GM23338 (cell line): ENCODE measurements around the gene RBM23. TPM values are rescaled to one million over a fixed set of nuclear protein-coding genes. Genes with fewer than 3 reads are reported as not detected.
A peak's percentile ranks its signal among the peaks of the same experiment; 100 is the strongest.

Experiments
- ATAC-seq: fragments of 200-7000 bp; cut with Tn5 transposase; 3 replicates; pipeline ENCODE4 v1.9.1; 2020
- DNase-seq: peaks from one replicate; pipeline ENCODE4 v3.0.0-alpha.2; 2015; ENCODE audit warnings: low spot score
- H2AFZ ChIP-seq: fragments of 200-600 bp; sonication (generic); 2 replicates; pipeline ENCODE4 v1.8.0; 2016; ENCODE audit warnings: antibody characterized with exemption, mild to moderate bottlenecking, moderate library complexity
- H3F3A ChIP-seq: fragments of 200-600 bp; sonication (generic); replicated peaks from 2 replicates; pipeline ENCODE4 v1.8.0; 2017; ENCODE audit warnings: antibody characterized with exemption, mixed run types, low read depth
- H3K27ac ChIP-seq: fragments of 200-600 bp; sonication (generic); 2 replicates; pipeline ENCODE4 v1.6.1; 2016; ENCODE audit warnings: low read depth
- H3K27me3 ChIP-seq: fragments of 200-600 bp; sonication (generic); 2 replicates; pipeline ENCODE4 v1.8.0; 2016; ENCODE audit warnings: mild to moderate bottlenecking, mixed run types, moderate library complexity; ENCODE audit not compliant: insufficient read depth
- H3K36me3 ChIP-seq: fragments of 200-600 bp; sonication (generic); 2 replicates; pipeline ENCODE4 v1.8.0; 2016; ENCODE audit warnings: mild to moderate bottlenecking; ENCODE audit not compliant: insufficient read depth
- H3K4me1 ChIP-seq: fragments of 200-600 bp; sonication (generic); 2 replicates; pipeline ENCODE4 v1.8.0; 2016; ENCODE audit warnings: mild to moderate bottlenecking, moderate library complexity; ENCODE audit not compliant: insufficient read depth
- H3K4me2 ChIP-seq: fragments of 200-600 bp; sonication (generic); 2 replicates; pipeline ENCODE4 v1.7.1; 2017; ENCODE audit warnings: mixed run types
- H3K4me3 ChIP-seq: fragments of 200-600 bp; sonication (generic); 2 replicates; pipeline ENCODE4 v1.6.1; 2016; ENCODE audit warnings: mixed run types
- H3K79me2 ChIP-seq: fragments of 200-600 bp; sonication (generic); replicated peaks from 2 replicates; pipeline ENCODE4 v1.8.0; 2017; ENCODE audit warnings: mild to moderate bottlenecking; ENCODE audit not compliant: insufficient read depth
- H3K9me2 ChIP-seq: fragments of 200-600 bp; sonication (generic); 2 replicates; pipeline ENCODE4 v1.8.0; 2017; ENCODE audit not compliant: insufficient read depth
- H4K20me1 ChIP-seq: fragments of 200-600 bp; sonication (generic); replicated peaks from 2 replicates; pipeline ENCODE4 v1.8.0; 2017; ENCODE audit warnings: mild to moderate bottlenecking; ENCODE audit not compliant: insufficient read depth
- H3K27ac Mint-ChIP-seq: 2 replicates; pipeline ENCODE4 v1.8.0; 2020; ENCODE audit warnings: inconsistent platforms, mild to moderate bottlenecking, moderate library complexity, mixed read lengths
- H3K27me3 Mint-ChIP-seq: 3 replicates; pipeline ENCODE4 v1.8.0; 2022; ENCODE audit warnings: low read depth, mild to moderate bottlenecking, moderate library complexity, mixed read lengths, inconsistent platforms; ENCODE audit not compliant: insufficient read depth, poor library complexity
- H3K36me3 Mint-ChIP-seq: 3 replicates; pipeline ENCODE4 v1.8.0; 2021; ENCODE audit warnings: low read depth, mild to moderate bottlenecking, inconsistent platforms, moderate library complexity, mixed read lengths
- H3K4me1 Mint-ChIP-seq: 3 replicates; pipeline ENCODE4 v1.8.0; 2020; ENCODE audit warnings: mild to moderate bottlenecking, inconsistent platforms, mixed read lengths
- H3K4me3 Mint-ChIP-seq: 3 replicates; pipeline ENCODE4 v1.8.0; 2021; ENCODE audit warnings: moderate library complexity, mild to moderate bottlenecking, inconsistent platforms, mixed read lengths
- H3K9me3 Mint-ChIP-seq: 3 replicates; pipeline ENCODE4 v1.8.0; 2020; ENCODE audit warnings: moderate library complexity, mild to moderate bottlenecking, inconsistent platforms, mixed read lengths
- CREB1 ChIP-seq: fragments of 250-450 bp; sonication (Bioruptor Pico); IDR thresholded peaks from 2 replicates; pipeline ENCODE4 v1.5.0; 2020; ENCODE audit warnings: low read depth, mild to moderate bottlenecking, moderate library complexity
- EZH2 ChIP-seq: fragments of 200-600 bp; sonication (generic); IDR thresholded peaks from one replicate; pipeline ENCODE4 v1.8.0; 2017; ENCODE audit warnings: antibody characterized with exemption, mild to moderate bottlenecking, low read depth; ENCODE audit not compliant: unreplicated experiment
- EZH2phosphoT487 ChIP-seq: fragments of 200-600 bp; sonication (generic); IDR thresholded peaks from one replicate; pipeline ENCODE4 v1.8.1; 2018; ENCODE audit warnings: antibody characterized with exemption; ENCODE audit not compliant: unreplicated experiment
- POLR2AphosphoS5 ChIP-seq: IDR thresholded peaks from 2 replicates; pipeline ENCODE4 v1.6.1; 2016; ENCODE audit warnings: antibody characterized with exemption, low read depth
- polyA plus RNA-seq: library from polyadenylated mRNA; unstranded; fragments of >200 nt; fragmentation: Nextera tagmentation; extraction: Ambion mirVana; gene quantifications from 2 replicates; pipeline ENCODE4 v1.2.1, GENCODE V29; 2016
- total RNA-seq: library from RNA; depleted of rRNA; stranded (reverse); fragments of >200 nt; shearing (Covaris generic); gene quantifications from 2 replicates; pipeline ENCODE4 v1.2.3, GENCODE V29; 2014
- TF ChIP-seq, protein P1 (sequence below): IDR thresholded peaks from 2 replicates; pipeline ENCODE4 v1.6.1; 2016; ENCODE audit warnings: antibody characterized with exemption
- TF ChIP-seq, protein P2 (sequence below), 2 experiments: fragments of 200-600 bp in 1 of 2; sonication (generic) in 1 of 2; conservative IDR thresholded peaks; 2 replicates each; pipeline versions ENCODE4 v1.5.1 to v1.6.1; 2016 to 2017; ENCODE audit warnings: antibody characterized with exemption in 2 of 2, low read depth in 2 of 2, mild to moderate bottlenecking in 2 of 2, moderate library complexity in 1 of 2
- TF ChIP-seq, protein P3 (sequence below): fragments of 250-450 bp; sonication (Bioruptor Pico); IDR thresholded peaks from 2 replicates; pipeline ENCODE4 v1.5.0; 2020; ENCODE audit warnings: mild to moderate bottlenecking, moderate library complexity

The RBM23 gene
- total and polyA plus RNA-seq, 2 experiments from 2014 or later = 14.4 to 52.8 TPM

DNA sequence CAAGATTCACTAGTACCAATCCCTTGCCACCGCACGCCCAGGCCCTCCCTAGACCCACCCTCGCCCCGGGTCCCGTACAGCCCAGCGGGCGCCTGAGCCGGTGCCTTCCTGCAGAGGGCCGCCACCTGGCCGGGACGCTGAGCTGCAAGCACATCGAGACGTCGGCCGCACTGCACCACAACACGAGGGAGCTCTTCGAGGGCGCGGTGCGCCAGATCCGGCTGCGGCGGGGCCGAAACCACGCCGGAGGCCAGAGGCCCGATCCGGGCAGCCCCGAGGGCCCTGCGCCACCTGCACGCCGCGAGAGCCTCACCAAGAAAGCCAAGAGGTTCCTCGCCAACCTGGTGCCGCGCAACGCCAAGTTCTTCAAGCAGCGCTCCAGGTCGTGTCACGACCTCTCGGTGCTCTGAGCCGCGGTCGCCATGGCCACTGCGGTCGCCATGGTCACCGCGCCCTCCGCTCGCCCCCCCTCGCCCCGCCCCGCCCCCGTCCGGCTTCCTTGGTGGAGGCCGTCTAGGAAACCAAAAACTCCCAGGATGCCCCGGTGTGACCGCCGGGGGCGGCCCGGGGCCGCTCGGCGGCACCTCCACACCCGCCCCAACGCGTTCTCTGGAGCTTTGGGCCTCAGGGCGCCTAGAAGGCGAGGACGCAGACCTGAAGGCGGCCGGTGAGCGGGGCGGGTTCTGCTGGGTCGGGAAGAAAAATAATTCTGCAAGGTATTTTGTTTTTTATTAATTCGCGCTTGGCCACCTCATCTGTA lies 32.3 kb downstream of the RBM23 start:
- H3K36me3 ChIP-seq = no peaks in the 10 kb centered on the region
- peak overlapping the region; percentile 93 for H3K4me3 Mint-ChIP-seq
- DNase-seq (peak; percentile 88), ATAC-seq (peak; percentile 68)
- H3F3A ChIP-seq = peaks cover 7% of the 10 kb centered on the region
- H3K36me3 Mint-ChIP-seq = peaks cover 9% of the 10 kb centered on the region; the same call in 2 of the 3 replicates
- no peaks in the 10 kb centered on the region for H3K79me2 ChIP-seq
- H3K4me2 ChIP-seq = peak overlapping the region; percentile 82
- peaks cover 41% of the 10 kb centered on the region for H3K4me1 Mint-ChIP-seq
- peak overlapping the region; percentile 71; the same call in 1 of the 2 replicates for H3K27ac ChIP-seq
- peak overlapping the region; percentile 96 for H3K27ac Mint-ChIP-seq
- TF ChIP-seq, protein P1, sequence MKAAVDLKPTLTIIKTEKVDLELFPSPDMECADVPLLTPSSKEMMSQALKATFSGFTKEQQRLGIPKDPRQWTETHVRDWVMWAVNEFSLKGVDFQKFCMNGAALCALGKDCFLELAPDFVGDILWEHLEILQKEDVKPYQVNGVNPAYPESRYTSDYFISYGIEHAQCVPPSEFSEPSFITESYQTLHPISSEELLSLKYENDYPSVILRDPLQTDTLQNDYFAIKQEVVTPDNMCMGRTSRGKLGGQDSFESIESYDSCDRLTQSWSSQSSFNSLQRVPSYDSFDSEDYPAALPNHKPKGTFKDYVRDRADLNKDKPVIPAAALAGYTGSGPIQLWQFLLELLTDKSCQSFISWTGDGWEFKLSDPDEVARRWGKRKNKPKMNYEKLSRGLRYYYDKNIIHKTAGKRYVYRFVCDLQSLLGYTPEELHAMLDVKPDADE = 0 out of 2 replicates have a peak, but pooled peaks have one; percentile 12
- TF ChIP-seq, protein P2, sequence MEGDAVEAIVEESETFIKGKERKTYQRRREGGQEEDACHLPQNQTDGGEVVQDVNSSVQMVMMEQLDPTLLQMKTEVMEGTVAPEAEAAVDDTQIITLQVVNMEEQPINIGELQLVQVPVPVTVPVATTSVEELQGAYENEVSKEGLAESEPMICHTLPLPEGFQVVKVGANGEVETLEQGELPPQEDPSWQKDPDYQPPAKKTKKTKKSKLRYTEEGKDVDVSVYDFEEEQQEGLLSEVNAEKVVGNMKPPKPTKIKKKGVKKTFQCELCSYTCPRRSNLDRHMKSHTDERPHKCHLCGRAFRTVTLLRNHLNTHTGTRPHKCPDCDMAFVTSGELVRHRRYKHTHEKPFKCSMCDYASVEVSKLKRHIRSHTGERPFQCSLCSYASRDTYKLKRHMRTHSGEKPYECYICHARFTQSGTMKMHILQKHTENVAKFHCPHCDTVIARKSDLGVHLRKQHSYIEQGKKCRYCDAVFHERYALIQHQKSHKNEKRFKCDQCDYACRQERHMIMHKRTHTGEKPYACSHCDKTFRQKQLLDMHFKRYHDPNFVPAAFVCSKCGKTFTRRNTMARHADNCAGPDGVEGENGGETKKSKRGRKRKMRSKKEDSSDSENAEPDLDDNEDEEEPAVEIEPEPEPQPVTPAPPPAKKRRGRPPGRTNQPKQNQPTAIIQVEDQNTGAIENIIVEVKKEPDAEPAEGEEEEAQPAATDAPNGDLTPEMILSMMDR (conservative IDR thresholded peaks at IDR 0.05; ENCODE audit: low read depth in 2 of 2) = peak in 1 of 2 experiments; percentile 38; a peak in 2 of 4 replicates
- peak; percentile 66 for TF ChIP-seq POLR2AphosphoS5
- TF ChIP-seq EZH2phosphoT487 = no peak
- no peak for TF ChIP-seq EZH2
- no peaks in the 10 kb centered on the region; the same call in 2 of the 3 replicates for H3K9me3 Mint-ChIP-seq
- H3K27me3 Mint-ChIP-seq = peaks cover 29% of the 10 kb centered on the region
- H3K4me3 ChIP-seq = peak overlapping the region; percentile 67
- H2AFZ ChIP-seq = peak overlapping the region; percentile 92
- H3K27me3 ChIP-seq = peaks cover 17% of the 10 kb centered on the region
- peaks cover 27% of the 10 kb centered on the region for H3K4me1 ChIP-seq
- H3K9me2 ChIP-seq = no peaks in the 10 kb centered on the region
- no peaks in the 10 kb centered on the region for H4K20me1 ChIP-seq

DNA sequence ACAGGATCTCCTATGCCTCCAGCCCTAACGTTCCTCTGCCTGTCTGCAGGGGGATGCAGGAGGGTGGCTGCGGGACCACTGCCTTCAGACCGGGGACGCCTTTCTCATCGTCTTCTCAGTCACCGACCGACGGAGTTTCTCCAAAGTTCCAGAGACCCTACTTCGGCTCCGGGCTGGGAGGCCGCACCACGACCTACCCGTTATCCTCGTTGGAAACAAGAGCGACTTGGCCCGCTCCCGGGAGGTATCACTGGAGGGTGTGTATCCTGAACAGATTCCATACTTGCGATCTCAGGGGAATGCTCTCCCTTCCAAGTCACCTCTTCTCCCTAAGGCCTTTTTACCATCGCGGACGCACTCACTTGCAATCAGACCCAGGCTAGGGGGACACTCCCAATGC lies 33.0 kb downstream of the RBM23 start:
- Histone ChIP-seq H3K36me3 (no peaks in the 10 kb centered on the region), H3K4me1 (peaks cover 28% of the 10 kb centered on the region), H3F3A (peaks cover 8% of the 10 kb centered on the region), H3K9me2 (no peaks in the 10 kb centered on the region), H3K79me2 (no peaks in the 10 kb centered on the region), H2AFZ (peak overlapping the region; percentile 92), H3K4me2 (peak overlapping the region; percentile 82), H3K4me3 (peak overlapping the region; percentile 67), H3K27ac (no peak overlapping the region), H3K27me3 (peaks cover 17% of the 10 kb centered on the region), H4K20me1 (no peaks in the 10 kb centered on the region)
- peaks cover 9% of the 10 kb centered on the region; the same call in 2 of the 3 replicates for H3K36me3 Mint-ChIP-seq
- ATAC-seq (no peak), DNase-seq (no peak)
- H3K4me3 Mint-ChIP-seq = peak overlapping the region; percentile 93
- peaks cover 32% of the 10 kb centered on the region for H3K27me3 Mint-ChIP-seq
- TF ChIP-seq CREB1 (CRISPR knock-in tag) = no peak
- no peak for TF ChIP-seq EZH2
- TF ChIP-seq, protein P3, sequence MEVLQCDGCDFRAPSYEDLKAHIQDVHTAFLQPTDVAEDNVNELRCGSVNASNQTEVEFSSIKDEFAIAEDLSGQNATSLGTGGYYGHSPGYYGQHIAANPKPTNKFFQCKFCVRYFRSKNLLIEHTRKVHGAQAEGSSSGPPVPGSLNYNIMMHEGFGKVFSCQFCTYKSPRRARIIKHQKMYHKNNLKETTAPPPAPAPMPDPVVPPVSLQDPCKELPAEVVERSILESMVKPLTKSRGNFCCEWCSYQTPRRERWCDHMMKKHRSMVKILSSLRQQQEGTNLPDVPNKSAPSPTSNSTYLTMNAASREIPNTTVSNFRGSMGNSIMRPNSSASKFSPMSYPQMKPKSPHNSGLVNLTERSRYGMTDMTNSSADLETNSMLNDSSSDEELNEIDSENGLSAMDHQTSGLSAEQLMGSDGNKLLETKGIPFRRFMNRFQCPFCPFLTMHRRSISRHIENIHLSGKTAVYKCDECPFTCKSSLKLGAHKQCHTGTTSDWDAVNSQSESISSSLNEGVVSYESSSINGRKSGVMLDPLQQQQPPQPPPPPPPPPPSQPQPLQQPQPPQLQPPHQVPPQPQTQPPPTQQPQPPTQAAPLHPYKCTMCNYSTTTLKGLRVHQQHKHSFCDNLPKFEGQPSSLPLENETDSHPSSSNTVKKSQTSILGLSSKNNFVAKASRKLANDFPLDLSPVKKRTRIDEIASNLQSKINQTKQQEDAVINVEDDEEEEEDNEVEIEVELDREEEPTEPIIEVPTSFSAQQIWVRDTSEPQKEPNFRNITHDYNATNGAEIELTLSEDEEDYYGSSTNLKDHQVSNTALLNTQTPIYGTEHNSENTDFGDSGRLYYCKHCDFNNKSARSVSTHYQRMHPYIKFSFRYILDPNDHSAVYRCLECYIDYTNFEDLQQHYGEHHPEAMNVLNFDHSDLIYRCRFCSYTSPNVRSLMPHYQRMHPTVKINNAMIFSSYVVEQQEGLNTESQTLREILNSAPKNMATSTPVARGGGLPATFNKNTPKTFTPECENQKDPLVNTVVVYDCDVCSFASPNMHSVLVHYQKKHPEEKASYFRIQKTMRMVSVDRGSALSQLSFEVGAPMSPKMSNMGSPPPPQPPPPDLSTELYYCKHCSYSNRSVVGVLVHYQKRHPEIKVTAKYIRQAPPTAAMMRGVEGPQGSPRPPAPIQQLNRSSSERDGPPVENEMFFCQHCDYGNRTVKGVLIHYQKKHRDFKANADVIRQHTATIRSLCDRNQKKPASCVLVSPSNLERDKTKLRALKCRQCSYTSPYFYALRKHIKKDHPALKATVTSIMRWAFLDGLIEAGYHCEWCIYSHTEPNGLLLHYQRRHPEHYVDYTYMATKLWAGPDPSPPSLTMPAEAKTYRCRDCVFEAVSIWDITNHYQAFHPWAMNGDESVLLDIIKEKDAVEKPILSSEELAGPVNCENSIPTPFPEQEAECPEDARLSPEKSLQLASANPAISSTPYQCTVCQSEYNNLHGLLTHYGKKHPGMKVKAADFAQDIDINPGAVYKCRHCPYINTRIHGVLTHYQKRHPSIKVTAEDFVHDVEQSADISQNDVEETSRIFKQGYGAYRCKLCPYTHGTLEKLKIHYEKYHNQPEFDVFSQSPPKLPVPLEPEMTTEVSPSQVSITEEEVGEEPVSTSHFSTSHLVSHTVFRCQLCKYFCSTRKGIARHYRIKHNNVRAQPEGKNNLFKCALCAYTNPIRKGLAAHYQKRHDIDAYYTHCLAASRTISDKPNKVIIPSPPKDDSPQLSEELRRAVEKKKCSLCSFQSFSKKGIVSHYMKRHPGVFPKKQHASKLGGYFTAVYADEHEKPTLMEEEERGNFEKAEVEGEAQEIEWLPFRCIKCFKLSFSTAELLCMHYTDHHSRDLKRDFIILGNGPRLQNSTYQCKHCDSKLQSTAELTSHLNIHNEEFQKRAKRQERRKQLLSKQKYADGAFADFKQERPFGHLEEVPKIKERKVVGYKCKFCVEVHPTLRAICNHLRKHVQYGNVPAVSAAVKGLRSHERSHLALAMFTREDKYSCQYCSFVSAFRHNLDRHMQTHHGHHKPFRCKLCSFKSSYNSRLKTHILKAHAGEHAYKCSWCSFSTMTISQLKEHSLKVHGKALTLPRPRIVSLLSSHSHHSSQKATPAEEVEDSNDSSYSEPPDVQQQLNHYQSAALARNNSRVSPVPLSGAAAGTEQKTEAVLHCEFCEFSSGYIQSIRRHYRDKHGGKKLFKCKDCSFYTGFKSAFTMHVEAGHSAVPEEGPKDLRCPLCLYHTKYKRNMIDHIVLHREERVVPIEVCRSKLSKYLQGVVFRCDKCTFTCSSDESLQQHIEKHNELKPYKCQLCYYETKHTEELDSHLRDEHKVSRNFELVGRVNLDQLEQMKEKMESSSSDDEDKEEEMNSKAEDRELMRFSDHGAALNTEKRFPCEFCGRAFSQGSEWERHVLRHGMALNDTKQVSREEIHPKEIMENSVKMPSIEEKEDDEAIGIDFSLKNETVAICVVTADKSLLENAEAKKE = no peak
- TF ChIP-seq, protein P2 (conservative IDR thresholded peaks at IDR 0.05; ENCODE audit: low read depth in 2 of 2) = no peak
- peaks cover 44% of the 10 kb centered on the region for H3K4me1 Mint-ChIP-seq
- H3K27ac Mint-ChIP-seq = peak overlapping the region; percentile 63; the same call in 1 of the 2 replicates
- no peaks in the 10 kb centered on the region; the same call in 2 of the 3 replicates for H3K9me3 Mint-ChIP-seq
